ENCODE measurements around the gene FAM83F.

DNA sequence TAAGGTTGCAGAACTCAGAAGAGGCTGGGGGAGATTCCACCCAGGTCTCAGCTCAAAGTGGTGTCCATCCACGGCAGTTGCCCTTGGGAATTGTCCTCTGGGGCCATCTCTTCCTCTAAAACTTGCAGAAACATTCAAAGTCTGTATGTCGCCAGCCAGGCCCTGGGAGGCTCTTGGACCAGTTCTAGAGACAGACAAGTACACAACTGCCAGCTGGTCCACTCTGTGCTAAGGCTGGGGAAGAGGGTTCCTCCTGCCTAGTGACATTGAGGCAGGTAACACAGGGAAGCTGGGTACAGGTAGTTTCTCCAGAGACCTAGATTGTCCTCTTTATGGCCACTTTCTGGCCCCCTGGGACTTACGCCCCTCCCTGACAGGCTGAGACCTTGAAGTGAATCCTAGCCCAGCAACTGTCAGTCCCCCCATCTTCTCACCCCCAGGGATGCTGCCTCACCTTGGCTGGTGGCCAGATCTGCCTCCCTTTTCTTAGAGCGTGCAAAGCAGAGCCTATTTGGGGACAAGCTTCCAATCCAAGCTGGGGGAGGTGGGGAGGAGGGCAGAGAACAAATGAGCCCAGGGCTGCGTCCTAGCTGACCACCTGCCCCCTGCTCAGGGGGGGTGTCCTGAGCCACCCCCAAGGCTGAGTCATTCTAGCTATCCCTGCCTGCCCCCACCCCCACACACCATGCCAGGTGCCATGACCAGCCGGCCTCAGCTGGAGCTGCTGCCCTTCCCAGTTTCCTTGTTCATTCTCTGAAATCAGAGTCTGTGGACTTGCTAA, 8.4 kb downstream of the FAM83F start:
- TF ChIP-seq, protein P1, sequence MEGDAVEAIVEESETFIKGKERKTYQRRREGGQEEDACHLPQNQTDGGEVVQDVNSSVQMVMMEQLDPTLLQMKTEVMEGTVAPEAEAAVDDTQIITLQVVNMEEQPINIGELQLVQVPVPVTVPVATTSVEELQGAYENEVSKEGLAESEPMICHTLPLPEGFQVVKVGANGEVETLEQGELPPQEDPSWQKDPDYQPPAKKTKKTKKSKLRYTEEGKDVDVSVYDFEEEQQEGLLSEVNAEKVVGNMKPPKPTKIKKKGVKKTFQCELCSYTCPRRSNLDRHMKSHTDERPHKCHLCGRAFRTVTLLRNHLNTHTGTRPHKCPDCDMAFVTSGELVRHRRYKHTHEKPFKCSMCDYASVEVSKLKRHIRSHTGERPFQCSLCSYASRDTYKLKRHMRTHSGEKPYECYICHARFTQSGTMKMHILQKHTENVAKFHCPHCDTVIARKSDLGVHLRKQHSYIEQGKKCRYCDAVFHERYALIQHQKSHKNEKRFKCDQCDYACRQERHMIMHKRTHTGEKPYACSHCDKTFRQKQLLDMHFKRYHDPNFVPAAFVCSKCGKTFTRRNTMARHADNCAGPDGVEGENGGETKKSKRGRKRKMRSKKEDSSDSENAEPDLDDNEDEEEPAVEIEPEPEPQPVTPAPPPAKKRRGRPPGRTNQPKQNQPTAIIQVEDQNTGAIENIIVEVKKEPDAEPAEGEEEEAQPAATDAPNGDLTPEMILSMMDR (optimal IDR thresholded peaks at IDR 0.05 in 1 of 3, IDR thresholded peaks at IDR 0.05 in 1 of 3, conservative IDR thresholded peaks at IDR 0.05 in 1 of 3; ENCODE audit: extremely low read depth in 1 of 3, insufficient read depth in 2 of 3, low read length in 3 of 3), result no peak
- no peak for TF ChIP-seq EZH2 (IDR thresholded peaks at IDR 0.05; ENCODE audit: low read length)
